GM15510 (cell line): Measurements from ENCODE around the gene SNTG2.

Experiments used
- POLR2A ChIP-seq: IDR thresholded peaks from 3 replicates; pipeline ENCODE4 v1.6.1; 2011; ENCODE audit warnings: borderline replicate concordance; ENCODE audit not compliant: insufficient read length; ENCODE audit errors: extremely low read depth

Gene SNTG2

DNA sequence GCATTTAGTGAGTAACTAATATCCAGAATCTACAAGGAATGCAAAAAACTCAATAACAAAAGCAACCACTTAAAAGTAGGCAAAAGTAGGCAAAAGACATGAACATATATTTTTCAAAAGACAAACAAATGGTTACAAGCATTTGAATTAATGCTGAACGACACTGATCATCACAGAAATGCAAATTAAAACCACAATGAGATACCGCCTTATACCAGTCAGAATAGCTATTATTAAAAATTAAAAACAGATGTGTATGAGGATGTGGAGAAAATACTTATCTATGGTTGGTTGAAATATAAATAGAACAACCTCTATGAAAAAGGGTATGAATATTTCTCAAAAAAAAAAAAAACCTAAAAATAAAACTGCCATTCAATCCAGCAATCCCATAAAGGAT, 51.7 kb downstream of the SNTG2 start:
- no peak for TF ChIP-seq POLR2A

GRCh38 chr2:1004398-1004797, 53.7 kb downstream of the SNTG2 start:
- TF ChIP-seq POLR2A, result no peak

DNA sequence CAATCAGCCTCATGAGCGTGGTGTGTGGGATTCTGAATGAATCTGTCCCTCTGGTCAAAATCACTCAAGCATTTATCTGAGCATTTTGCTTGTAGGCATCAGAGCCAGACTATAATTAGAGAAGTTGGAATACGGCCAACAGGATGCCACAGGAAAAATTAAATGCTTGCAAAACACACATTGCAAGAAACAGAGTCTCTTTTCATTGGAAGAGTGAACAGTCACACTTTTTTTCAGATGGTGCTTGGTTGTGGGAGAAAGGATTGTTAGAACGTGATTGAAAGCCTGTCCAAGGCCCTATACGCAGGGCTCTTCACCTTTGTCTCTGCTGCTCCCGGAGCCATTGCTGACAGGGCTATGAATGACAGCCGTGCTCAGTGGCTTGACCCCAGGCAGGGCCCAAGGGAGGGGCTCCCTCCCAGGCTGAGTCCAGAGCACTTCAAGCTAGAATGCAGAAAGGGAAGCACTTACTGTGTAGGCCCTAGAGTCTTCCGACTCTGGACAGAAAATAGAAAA, 59.8 kb downstream of the SNTG2 start:
- TF ChIP-seq POLR2A, result no peak

- no peak for TF ChIP-seq POLR2A
These were observed 60.4 kb downstream of the SNTG2 start for GRCh38 chr2:1011006-1011405.

DNA sequence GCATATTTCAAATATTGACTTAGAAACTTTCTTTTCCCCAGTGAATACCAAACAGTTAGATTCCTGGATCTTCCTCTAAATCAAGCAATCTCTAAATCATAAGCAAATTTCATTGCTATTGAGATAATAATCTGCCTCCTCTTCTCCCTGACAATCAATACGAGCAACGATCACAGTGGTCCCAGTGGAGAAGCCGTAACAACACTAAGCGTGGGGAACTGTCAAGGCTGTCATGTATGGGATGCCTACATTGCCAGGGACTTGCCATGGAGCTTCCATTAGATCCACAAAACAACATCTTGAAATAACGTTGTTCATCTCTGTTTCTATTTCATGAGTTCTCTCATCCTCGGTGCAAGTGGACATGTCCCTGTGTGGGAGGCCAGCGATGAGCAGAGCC, 61.3 kb downstream of the SNTG2 start:
- TF ChIP-seq POLR2A, result no peak

- TF ChIP-seq POLR2A, result no peak
These were observed 64.2 kb downstream of the SNTG2 start for GRCh38 chr2:1014802-1015201.

DNA sequence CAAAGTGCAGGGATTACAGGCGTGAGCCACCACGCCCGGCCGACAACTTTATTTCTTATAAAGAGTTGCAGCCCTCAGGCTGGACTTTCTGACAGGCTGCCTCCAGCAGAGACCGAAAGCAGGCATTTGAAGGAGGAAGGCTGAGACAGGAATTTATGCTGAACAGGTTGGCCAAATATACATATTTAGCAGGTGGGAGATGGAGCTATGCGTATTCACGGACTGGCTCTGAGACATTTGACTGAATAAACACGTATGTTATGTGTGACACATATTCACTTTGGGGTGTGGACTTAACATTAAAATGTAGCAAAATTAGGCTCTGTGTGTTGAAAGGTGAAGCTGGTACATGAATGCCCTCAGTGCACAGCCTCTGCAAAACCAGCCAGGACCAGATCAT, 65.9 kb downstream of the SNTG2 start:
- no peak for TF ChIP-seq POLR2A

DNA sequence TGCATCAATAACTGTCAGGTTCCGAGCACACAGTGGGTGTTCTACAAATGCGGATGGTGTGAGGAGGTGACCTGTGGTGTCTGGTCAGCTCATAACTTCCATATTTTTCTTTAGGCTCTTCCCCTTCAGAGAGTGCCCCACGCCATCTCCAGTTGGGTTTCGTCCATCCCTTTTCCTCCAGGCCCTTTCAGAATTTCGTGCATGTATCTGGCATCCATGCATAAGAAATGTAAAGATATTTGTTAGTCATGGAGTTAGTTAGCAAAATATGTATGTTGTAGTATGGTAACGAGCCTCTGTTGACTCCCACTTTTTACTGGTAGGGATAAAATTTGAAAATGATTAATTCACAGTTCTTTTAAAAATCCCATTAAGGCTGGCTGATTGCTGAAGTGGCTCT, 67.2 kb downstream of the SNTG2 start:
- TF ChIP-seq POLR2A, result no peak

- TF ChIP-seq POLR2A, result no peak
These were observed 69.6 kb downstream of the SNTG2 start for GRCh38 chr2:1020206-1020605.

GRCh38 chr2:1022178-1022577, 71.5 kb downstream of the SNTG2 start:
- no peak for TF ChIP-seq POLR2A

- no peak for TF ChIP-seq POLR2A
These were observed 74.3 kb downstream of the SNTG2 start for GRCh38 chr2:1024981-1025380.

DNA sequence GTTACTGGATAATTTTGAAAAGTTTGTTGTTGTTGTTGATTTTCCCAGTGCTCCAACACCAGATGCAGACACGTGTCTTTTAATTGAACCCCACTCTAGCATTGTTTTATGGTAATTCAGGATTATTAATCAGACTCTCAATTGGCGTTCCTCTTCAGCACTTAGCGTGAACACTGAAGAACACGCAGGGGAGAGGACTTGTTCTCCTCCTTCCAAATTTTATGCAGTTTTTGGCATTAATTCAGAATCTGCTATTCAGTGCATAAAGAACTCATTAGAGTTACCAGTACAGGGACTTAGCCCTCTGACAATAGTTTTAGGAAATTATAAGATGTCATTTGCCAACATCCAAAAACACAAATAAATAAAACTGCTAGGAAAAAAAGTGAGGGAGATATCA, 75.5 kb downstream of the SNTG2 start:
- TF ChIP-seq POLR2A, result no peak

DNA sequence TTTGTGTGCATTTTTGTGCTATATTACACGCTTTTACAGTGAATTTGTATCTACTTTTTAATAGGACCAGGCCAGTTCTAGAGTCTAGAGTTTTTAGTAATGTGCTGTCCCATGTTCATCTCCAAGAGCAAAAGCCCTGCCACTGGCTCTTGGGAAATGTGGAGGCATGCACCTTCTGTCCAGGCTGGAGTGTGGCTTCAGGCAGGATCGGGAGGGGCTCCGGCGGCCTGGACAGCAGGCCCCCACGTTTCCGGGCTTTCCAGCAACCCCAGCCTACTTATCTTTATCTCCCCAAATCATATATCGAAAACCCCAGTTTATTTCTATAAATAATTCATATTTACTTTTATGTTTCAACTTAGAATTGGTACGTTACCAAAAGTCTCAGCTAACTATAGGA, 78.2 kb downstream of the SNTG2 start:
- TF ChIP-seq POLR2A, result no peak

DNA sequence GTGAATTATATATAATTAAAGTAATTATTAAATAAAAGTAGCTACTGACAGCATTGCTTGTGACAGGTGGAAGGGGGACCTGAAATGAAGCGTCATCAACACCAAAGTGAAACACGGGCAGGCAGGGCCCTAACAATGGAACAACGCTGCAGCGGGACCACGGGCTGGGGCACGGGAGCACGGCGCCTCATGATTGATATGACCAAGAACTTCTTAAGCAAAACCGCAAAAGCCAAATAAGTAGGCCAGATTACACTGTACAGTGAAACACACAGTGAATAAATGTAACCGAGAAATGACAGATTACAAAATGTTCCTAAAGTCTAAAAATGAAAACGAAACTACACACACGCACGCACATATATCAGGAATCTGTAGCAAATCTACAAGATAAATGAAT, 81.4 kb downstream of the SNTG2 start:
- TF ChIP-seq POLR2A, result no peak

- TF ChIP-seq POLR2A, result no peak
These were observed 82.4 kb downstream of the SNTG2 start for GRCh38 chr2:1033069-1033468.

DNA sequence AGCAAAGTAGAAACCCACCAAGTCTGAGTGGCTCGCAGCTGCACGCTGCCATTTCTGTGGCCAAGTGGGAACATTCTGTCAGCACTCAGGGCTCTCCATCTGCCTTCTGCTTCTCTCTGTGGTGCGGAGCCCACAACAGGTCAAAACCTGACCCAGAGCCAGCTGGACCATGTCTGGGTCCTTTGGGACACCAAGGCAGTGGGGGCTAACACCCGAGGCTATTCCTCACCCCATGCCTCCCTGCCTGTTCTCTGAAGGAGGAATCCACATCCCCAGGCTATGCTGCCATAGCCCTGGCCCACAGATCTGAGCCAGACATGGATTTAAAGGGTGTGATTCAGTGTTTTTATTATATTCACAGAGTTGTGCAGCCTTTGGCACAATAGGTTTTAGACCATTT, 86.4 kb downstream of the SNTG2 start:
- TF ChIP-seq POLR2A, result no peak

- no peak for TF ChIP-seq POLR2A
These were observed 88.9 kb downstream of the SNTG2 start for GRCh38 chr2:1039549-1039948.
